GM20000 (cell line): ENCODE data around the gene FAM229B.

ENCODE experiments used
- DNase-seq: peaks from one replicate; pipeline ENCODE4 v3.0.0; 2012; ENCODE audit warnings: low spot score
- TF ChIP-seq, protein P1 (sequence below): IDR thresholded peaks from 2 replicates; pipeline ENCODE4 v1.5.1; 2012; ENCODE audit warnings: mild to moderate bottlenecking, control low read depth; ENCODE audit errors: extremely low read depth, missing control alignments

Gene FAM229B

DNA sequence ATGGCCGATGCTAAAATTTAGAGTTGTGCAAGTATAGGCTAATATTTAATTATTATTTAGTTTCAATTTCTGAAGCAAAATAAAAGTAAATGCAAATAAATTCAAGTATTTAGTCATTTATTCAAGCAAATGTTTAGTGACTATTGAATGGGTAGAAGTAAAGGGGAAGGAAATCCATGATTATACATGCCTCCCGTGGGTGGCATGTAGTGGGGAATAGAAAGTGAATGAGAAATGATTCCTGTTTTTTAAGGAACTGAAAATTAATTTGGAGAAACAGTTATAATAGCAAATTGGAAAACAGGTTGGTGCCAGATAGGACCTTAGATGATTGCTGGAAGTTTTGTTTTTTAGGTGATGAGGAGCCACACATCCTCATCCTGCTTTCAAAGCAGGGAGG, 35.4 kb downstream of the FAM229B start:
- TF ChIP-seq, protein P1, sequence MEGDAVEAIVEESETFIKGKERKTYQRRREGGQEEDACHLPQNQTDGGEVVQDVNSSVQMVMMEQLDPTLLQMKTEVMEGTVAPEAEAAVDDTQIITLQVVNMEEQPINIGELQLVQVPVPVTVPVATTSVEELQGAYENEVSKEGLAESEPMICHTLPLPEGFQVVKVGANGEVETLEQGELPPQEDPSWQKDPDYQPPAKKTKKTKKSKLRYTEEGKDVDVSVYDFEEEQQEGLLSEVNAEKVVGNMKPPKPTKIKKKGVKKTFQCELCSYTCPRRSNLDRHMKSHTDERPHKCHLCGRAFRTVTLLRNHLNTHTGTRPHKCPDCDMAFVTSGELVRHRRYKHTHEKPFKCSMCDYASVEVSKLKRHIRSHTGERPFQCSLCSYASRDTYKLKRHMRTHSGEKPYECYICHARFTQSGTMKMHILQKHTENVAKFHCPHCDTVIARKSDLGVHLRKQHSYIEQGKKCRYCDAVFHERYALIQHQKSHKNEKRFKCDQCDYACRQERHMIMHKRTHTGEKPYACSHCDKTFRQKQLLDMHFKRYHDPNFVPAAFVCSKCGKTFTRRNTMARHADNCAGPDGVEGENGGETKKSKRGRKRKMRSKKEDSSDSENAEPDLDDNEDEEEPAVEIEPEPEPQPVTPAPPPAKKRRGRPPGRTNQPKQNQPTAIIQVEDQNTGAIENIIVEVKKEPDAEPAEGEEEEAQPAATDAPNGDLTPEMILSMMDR: no peak
- DNase-seq: no peak

DNA sequence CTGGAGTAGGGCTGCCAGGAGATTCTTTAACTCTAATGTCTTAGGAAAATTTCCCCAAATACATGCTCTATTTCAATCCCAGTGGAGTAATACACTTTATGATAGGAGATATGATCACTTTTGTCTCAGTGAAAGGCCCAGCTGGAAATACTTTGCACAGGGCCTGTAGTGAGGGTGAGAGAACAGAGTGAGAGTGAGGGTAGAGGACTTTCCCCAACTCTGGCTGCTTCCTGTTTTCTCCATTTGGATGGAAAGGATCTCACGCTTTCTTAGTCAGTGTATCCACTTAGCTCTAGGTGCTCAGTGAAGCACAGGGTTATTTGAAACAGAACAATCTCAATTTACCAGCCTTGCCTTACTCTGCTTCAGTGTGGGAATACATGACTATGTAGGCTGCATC, 36.6 kb downstream of the FAM229B start:
- TF ChIP-seq, protein P1: no peak
- no peak for DNase-seq

DNA sequence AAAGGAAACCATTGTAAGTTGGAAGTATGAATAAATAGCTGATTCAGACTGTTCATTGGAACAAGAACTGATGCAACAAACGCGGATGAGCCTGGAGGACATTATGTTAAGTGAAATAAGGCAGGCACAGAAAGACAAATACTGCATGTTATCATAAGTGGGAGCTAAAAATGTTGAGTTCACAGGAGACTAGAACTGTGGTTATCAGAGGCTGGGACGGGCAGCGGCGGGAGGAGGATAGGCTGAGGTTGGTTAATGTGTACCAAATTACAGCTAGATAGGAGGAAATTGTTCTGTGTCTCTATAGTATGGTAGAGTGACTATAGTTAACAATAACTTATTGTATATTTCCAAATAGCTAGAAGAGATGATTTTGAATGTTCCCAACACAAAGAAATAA, 40.8 kb downstream of the FAM229B start:
- TF ChIP-seq, protein P1: no peak
- DNase-seq: no peak

DNA sequence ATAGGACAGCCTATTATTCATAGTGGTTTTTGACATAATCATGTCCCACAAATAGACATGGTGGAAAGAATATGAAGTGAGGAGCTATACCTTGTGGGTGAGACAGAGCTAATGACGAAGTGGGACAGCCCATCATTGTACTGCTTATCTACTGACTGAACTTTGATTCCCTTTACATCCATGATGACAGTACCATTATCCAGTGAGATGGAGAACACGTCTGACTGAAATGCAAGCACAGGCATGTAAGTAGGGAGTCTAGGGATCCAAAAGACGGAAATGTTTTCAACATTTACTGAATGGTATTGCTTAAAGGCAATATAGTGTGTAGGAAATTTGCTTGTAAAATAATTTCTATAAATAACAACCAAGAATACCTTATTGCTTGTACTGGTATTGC, 43.5 kb downstream of the FAM229B start:
- no peak for DNase-seq
- TF ChIP-seq, protein P1: no peak

DNA sequence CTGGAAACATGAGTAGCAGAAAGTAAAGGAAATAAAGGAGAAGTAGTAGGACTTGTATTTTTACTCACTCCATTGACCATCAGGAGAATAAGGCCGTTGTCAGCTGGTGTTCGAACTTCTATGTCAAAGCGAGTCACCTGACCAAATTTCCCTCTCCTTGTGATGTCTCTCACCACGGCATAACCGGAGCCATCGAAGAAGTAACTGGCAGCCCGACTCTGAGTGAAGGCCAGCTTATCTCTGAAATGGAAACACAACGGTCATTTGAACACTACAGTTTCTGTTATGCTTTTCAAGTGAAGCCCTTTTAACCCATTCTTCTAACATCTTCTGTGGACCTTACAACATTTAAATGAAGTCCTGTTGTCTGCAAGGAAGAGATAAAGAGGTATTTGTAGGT, 51.7 kb downstream of the FAM229B start:
- DNase-seq: no peak
- TF ChIP-seq, protein P1: no peak

DNA sequence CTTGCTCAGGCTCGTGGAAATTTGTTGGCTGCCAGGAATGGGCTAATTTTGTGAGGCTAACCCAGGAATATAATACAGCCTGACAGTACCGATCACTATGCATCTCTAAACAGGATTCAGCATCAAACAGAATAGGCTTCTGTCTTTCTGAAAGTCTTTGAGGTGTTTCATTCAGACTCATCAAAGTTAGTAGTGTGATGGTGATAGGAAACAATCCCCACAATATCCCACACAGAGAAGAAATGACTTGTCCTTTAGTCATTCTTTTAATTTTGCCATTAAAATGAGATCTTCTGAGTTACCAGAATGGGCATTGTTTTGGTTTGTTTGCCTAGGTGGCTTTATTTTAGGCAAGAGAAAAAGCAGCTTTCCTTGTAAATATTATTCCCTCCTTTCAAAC, 54.3 kb downstream of the FAM229B start:
- no peak for DNase-seq
- TF ChIP-seq, protein P1: no peak

DNA sequence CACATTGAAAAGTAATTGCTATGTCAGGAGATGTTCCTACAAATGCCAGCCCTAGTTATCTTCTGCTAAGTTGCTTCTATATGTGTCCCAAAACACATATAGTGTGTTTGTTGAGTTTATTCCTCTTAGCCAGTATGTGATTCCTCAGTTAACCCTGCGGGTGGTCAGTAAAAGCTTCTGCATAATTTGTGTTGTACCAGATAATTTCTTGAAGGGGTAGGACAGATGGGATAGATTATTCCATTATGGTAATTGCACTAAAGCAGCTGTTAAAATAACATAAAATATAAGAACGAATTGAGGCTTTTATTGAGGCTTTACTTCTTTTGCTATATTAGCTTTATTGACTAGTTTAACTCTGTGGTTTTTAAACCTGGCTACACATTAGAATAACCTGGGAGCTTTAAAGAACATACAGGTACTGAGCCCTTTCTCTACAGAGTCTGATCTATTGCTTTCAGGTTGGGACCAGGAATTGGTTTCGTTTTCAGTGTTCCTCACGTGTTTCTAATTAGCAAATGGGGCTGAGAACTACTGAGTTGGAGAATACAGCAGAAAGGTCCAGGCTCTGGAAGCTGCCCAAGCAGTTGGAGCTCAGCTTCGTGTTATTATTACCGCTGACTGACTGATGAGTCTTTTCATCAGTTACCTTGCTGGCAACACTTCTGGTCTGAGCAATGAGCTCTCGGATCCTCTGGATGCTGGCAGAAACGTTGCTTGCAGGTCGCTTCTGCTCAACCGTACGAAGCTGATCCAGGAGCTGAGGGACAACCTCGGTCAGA, 56.9 kb downstream of the FAM229B start:
- no peak for DNase-seq
- TF ChIP-seq, protein P1: no peak
